Coronary artery (tissue), 2 donors: ENCODE results near the gene SOCS3.

Experiments
- DNase-seq: peaks from one replicate; pipeline ENCODE4 v3.0.0-alpha.2; 2017; ENCODE audit warnings: low spot score
- H3K27ac ChIP-seq, 2 donors: fragments of 200-600 bp; sonication (generic); one replicate each; pipeline ENCODE4 v1.5.1; 2016 to 2019
- H3K4me3 ChIP-seq: fragments of 200-600 bp; sonication (generic); 2 replicates; pipeline ENCODE4 v1.5.1; 2016; ENCODE audit warnings: mild to moderate bottlenecking, moderate library complexity
- TF ChIP-seq, protein P1 (sequence below): fragments of 200-600 bp; sonication (generic); IDR thresholded peaks from one replicate; pipeline ENCODE4 v1.5.1; 2019; ENCODE audit warnings: antibody characterized with exemption

SOCS3 gene

DNA sequence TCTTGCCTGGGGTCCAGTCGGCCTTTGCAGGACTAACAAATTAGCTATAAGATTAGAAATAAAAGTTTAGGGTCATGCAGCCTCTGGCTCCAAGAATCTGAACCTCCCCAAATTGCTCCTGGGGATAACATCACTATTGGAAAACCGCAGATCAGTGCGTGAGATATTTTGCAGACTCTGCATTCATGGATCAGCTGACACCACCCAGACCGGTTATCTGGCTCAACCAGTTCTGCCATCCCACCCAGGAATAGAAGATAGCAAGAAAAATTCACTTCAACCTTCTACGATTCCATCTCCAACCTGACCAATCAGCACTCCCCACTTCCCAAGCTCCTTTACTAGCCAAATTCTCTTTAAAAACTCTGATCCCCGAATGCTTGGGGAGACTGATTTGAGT is 14.3 kb upstream of the SOCS3 start:
- Histone ChIP-seq H3K4me3 (no peak overlapping the region), H3K27ac (peak overlapping the region in 1 of 2 donors; percentile 76)
- TF ChIP-seq, protein P1, sequence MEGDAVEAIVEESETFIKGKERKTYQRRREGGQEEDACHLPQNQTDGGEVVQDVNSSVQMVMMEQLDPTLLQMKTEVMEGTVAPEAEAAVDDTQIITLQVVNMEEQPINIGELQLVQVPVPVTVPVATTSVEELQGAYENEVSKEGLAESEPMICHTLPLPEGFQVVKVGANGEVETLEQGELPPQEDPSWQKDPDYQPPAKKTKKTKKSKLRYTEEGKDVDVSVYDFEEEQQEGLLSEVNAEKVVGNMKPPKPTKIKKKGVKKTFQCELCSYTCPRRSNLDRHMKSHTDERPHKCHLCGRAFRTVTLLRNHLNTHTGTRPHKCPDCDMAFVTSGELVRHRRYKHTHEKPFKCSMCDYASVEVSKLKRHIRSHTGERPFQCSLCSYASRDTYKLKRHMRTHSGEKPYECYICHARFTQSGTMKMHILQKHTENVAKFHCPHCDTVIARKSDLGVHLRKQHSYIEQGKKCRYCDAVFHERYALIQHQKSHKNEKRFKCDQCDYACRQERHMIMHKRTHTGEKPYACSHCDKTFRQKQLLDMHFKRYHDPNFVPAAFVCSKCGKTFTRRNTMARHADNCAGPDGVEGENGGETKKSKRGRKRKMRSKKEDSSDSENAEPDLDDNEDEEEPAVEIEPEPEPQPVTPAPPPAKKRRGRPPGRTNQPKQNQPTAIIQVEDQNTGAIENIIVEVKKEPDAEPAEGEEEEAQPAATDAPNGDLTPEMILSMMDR: no peak
- DNase-seq: no peak

DNA sequence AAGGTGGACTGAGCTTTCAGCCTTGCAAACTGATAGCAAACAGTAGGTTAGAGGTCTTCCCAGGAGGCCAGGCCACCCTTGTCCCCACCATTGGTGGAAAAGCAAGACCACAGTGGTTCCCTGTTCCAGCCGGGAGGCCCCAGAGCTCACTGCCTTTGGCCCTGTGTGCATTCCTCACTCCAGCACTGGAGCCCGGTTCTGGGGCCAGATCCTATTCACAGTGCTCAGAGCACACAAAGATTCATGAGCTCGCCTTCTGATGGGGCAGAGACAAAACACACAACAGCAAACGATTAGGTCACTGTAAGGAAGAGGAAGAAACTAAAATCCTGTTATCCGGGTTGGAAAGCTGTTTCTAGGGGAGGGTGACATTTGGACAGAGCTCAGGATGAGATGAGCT is 13.0 kb upstream of the SOCS3 start:
- TF ChIP-seq, protein P1: no peak
- Histone ChIP-seq H3K4me3 (no peak overlapping the region), H3K27ac (no peak overlapping the region)
- DNase-seq: no peak

DNA sequence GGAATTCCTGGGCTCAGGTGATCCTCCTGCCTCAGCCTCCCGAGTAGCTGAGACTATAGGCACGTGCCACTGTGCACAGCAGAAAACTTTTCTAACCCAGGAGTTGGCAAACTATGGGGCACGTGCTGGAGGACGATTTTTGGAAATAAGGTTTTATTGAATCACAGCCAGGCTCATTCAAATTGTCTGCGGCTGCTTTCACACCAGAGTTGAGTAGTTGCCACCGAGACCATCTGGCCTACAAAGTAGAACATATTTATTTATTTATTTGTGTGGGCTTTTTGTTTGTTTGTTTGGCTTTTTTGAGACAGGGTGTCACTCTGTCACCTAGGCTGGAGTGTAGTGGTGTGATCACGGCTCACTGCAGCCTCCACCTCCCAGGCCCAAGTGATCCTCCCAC is 11.2 kb upstream of the SOCS3 start:
- TF ChIP-seq, protein P1: no peak
- Histone ChIP-seq H3K27ac (no peak overlapping the region), H3K4me3 (no peak overlapping the region)
- DNase-seq: no peak

DNA sequence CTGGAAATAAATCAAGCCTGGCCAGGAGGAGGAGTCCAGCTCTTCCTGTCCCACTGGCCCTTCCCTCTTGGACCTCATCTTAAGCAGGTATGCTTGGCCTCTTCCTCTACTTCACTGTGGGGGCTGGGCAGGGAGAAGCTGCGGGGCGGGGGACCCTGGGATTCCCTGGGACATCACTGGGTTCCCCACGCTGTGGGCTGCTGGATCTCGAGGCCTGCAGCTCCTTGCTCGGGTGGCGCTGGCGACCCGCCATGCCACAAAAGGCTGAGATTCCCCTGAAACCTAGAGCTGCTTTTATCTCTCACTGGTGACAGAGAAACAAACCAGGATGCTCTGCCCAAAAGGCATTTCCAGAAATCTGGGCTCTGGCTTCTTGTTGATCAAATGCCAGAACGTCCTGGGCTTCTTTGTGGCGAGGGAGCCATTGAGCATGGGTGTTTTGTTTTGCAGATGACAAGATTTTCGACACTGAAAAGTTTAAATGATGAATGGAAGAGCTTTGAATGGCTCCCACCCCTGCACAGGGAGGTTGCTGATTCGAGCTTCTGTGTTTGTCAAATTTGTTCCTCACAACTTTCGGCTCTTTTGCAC is 10.0 kb upstream of the SOCS3 start:
- Histone ChIP-seq H3K27ac (no peak overlapping the region), H3K4me3 (no peak overlapping the region)
- TF ChIP-seq, protein P1: no peak
- DNase-seq: no peak

DNA sequence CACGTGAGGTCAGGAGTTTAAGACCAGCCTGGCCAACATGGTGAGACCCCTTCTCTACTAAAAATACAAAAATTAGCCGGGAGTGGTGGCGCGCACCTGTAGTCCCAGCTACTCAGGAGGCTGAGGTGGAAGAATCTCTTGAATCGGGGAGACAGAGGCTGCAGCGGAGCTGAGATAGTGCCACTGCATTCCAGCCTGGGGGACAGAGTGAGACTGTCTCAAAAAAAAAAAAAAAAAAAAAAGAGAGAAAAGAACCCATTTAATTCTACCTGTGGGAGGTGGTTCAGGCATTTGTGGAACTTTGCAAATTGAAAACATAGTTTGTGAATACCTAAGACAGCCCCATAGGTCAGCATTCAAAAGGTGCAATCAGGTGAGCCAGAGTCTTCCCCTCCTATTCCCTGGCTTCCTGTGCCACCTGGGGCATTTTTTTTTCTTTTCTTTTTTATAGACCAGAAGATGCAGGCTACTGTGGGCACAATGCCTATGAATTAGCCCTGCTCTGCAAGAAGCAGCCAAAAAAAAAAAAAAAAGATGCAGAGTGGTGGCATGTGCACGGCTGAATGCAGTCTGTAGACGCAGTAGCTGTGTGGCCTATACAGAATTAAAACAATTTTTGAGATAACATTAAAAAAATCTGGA is 9.1 kb upstream of the SOCS3 start:
- no peak for DNase-seq
- Histone ChIP-seq H3K27ac (no peak overlapping the region), H3K4me3 (no peak overlapping the region)
- TF ChIP-seq, protein P1: no peak

DNA sequence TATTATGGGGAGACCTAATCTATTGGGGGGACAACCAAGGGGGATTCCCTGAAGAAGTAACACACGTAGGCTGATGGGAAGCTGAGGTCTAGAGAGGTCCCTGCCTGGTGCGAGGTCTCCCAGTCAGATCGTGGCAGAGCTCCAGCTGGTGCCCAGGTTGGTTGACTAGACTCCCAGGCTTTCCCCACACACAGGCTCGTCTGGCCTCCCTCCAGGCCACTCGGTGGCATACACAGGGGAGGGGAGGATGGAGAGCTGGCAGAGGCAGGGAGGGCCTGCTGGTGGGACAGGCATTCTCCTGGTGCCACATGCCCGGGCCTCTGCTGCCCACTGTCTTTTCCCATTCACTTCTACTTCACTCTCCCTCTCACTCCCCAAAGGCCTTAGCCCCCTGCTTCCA is 8.5 kb upstream of the SOCS3 start:
- no peak overlapping the region for H3K4me3 ChIP-seq
- DNase-seq: no peak
- no peak overlapping the region for H3K27ac ChIP-seq
- TF ChIP-seq, protein P1: no peak

DNA sequence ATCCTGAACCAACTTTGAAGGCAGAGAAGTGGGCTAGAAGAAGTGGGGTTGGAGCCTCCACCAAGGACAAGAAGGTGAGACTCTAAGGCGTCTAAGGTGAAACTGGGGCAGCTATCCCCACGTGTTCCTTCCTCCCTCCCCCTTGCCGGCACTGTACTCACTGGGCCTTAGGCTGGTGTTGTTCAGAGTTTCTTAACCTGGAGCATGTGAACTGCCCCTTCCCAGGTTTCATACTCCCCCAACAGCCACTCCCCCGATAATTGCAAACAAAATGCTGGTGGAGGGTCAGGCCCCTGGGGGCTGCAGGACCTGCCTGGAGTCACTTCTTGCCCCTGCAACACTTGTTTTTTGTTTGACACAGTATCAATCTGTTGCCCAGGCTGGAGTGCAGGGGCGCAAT is 7.3 kb upstream of the SOCS3 start:
- no peak for DNase-seq
- Histone ChIP-seq H3K27ac (no peak overlapping the region), H3K4me3 (no peak overlapping the region)
- TF ChIP-seq, protein P1: no peak
